ENCODE data around the gene STAU1. TPM values are rescaled to one million over a fixed set of nuclear protein-coding genes. Genes with fewer than 3 reads are reported as not detected.
A peak's percentile ranks its signal among the peaks of the same experiment; 100 is the strongest.
"Not testable (repeated sequence)": the region's sequence is repeated elsewhere in the genome, so short reads cannot be mapped to it uniquely, and the experiment has no call there.

Gene STAU1, protein sequence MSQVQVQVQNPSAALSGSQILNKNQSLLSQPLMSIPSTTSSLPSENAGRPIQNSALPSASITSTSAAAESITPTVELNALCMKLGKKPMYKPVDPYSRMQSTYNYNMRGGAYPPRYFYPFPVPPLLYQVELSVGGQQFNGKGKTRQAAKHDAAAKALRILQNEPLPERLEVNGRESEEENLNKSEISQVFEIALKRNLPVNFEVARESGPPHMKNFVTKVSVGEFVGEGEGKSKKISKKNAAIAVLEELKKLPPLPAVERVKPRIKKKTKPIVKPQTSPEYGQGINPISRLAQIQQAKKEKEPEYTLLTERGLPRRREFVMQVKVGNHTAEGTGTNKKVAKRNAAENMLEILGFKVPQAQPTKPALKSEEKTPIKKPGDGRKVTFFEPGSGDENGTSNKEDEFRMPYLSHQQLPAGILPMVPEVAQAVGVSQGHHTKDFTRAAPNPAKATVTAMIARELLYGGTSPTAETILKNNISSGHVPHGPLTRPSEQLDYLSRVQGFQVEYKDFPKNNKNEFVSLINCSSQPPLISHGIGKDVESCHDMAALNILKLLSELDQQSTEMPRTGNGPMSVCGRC
- total RNA-seq (ENCODE audit: insufficient read depth, low replicate concordance): 36.1 TPM

GRCh38 chr20:49187851-49188641 lies at the start of gene STAU1:
Gene STAU1 (minus strand): TSS chr20:49188334. CDS start chr20:49166201, 22,133 bp downstream.
- DNase-seq (ENCODE audit: low spot score): peak; percentile 97

GRCh38 chr20:49237531-49237930 lies 49.4 kb upstream of the STAU1 start:
- DNase-seq (ENCODE audit: low spot score): no peak

- DNase-seq (ENCODE audit: low spot score): no peak
Measured at GRCh38 chr20:49236301-49236700, 48.2 kb upstream of the STAU1 start.

GRCh38 chr20:49234831-49235230 lies 46.7 kb upstream of the STAU1 start:
- DNase-seq (ENCODE audit: low spot score): no peak

DNA sequence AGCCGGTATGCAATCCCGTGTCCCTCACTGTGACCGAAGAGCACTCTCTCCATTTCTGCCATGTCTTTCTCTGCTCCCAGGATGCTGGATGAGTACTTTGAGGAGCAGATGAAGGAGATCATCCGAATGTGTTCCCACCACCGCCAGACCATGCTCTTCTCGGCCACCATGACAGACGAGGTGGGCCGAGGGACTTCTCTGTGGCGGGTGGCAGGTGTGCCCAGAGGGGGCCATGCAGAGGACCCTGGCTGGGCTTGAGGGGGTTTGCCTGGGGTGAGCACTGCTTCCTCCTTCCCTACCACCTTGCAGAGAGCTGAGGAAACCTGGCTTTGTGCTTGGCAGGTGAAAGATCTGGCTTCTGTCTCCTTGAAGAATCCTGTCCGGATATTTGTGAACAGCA lies 45.1 kb upstream of the STAU1 start:
- DNase-seq (ENCODE audit: low spot score): no peak

DNA sequence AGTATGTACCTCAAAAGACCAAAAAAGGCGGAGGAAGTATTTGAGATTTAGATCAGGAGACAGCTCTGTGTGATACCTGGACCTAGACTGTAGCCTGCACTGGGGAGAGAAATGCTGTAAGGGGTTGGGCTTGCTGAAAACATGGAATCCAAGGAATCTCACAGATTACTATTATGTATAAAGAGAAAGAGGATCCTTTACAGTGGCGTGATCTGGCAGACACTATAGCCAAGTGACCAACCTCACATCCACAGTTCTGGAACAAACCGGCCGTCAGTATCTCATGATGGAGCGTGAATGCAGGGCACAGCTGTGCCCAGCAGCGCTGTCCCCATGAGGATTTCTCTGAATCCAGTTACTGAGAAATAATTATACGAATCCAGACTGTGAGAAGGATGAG lies 43.3 kb upstream of the STAU1 start:
- no peak for DNase-seq (ENCODE audit: low spot score)

DNA sequence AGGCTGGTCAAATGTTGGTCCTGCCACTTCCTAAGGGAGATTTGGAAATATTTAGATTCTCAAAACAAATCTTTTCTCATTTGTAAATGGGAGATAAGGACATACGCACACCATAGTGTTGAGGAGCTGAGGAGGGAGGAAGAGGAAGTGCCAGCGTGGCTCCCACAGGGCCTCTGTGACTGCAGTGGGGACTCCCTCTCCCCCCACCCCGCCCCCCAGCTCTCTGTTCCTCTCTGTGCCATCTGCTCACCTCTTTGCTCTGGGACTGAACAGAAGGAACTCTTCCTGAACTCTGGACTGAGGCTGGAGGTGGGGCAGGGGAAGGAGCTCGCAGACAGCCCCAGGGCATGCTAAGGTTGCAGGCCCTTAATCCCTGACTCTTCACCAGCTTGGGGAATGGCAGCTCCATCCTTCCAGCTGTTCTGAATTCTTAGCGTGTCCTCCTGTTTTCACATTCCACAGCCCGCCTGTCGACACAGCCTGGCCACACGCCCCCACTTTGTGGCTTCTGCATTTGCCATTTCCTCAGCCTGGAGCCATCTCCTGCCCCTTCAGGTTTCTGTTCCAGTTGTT lies 42.5 kb upstream of the STAU1 start:
- peak; percentile 11 for DNase-seq (ENCODE audit: low spot score)

GRCh38 chr20:49230021-49230420 lies 41.9 kb upstream of the STAU1 start:
- no peak for DNase-seq (ENCODE audit: low spot score)

- DNase-seq (ENCODE audit: low spot score): no peak
Measured at GRCh38 chr20:49229381-49229780, 41.2 kb upstream of the STAU1 start.

DNA sequence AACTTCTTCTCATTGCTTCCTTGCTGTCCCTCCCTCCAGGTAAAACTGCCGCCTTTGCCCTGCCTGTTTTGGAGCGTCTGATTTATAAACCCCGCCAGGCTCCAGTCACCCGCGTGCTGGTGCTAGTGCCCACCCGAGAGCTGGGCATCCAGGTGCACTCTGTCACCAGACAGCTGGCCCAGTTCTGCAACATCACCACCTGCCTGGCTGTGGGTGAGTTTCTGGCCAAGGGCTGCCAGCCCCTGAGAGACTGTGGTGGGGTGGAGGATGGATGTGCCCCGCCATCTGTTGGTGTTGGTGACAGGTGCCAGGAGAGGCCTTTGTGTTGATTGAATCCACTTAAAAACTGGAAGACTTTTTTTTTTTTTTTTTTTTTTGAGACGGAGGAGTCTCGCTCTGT lies 40.5 kb upstream of the STAU1 start:
- DNase-seq (ENCODE audit: low spot score): no peak

GRCh38 chr20:49225896-49226295 lies 37.8 kb upstream of the STAU1 start:
- no peak for DNase-seq (ENCODE audit: low spot score)

DNA sequence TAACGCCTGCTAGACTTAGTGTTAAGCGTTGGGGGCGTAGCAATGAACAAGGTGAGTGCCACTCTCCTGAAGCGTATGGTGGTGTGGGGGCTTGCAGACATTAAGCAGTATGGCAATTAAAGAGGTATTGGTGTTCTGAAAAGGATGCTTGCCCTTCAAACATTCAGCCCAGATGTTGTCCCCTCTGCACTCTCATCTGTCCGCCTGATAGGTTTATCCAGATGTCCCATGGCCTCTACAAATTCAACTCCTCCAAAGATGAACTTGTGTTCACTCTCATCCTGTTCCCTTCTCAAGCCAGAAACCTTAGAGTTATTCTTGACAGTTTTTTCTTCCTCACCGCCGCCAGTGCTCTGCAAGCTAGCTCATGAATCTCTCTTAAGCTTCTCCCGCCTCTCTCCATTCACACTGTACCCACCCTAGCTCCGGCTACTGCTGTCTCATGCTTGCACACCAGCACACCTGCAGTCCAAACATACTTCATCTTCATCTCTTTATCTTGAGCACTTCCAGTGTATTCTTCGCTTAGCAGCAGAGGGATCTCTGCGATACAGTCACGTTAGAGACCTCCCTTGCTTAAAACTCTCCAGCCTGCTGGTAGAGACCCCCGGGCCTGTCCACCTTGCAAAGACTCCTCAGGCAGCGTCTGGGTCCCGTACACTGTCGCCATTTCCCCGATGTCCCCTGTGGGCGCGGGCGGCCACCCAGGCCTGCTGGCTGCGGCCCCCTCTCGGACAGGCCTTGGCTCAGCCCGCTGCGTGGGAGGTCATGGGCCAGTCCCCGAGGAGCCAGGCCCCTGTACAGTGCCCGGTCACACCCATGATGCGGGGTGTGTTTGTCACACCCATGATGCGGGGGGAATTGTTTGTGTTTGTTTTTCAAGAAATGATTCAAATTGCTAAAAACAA lies 32.0 kb upstream of the STAU1 start:
- no peak for DNase-seq (ENCODE audit: low spot score)

DNA sequence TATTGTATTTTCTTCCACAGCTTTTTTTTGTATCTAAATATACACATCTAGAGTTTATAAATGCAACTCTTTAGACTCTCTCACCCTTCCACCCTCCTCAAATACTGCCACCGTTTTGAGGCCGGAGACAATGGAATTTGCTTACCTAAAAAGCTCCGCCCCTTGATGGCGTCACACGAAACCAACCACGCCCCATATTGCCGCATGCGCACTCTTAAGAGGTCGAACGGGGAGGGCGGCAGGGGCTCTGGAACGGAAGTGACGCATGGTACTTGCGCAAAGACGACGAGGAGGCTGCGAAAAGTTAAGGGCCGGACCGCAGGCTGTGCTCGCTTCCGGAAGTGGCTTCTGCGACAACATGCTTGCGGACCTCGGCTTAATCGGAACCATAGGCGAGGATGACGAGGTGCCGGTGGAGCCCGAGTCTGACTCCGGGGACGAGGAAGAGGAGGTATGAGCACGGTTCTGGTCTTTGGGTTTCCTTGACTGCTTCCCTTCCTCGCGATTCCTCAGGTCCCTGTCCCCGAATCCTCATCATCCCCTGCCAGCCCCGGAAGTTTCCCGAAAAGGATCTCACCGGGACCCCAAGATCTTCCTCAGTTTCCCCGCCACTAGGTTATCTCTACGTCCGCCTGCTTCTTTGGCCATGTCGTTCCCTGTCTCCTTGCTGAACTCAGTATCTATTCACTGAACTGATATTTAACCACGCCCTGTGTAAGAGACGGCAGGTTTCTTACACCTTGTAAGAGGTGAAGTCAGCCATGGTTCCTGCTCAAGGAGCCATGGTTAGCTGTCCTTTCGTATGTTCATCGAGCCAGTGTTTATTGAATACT lies 31.2 kb upstream of the STAU1 start, which contains the start of gene DDX27:
Gene DDX27, plus strand, starts transcription at position 326 of the 833 bp plus-strand sequence. Its CDS starts 33 bp downstream, at position 359.
- peak; percentile 99 for DNase-seq (ENCODE audit: low spot score)

DNA sequence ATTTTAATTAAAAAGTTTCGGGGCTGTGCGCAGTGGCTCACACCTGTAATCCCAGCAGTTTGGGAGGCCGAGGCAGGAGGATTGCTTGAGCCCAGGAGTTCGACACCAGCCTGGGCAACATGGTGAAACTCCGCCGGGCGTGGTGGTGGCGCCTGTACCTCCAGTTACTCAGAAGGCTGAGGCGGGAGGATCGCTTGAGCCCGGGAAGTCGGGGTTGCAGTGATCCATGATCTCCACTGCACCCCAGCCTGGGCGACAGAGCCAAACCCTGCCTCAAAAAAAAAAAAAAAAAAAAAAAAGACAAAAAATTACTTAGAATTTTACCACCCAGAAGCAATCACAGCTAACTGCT lies 30.6 kb upstream of the STAU1 start:
- not testable (repeated sequence) for DNase-seq (ENCODE audit: low spot score)

DNA sequence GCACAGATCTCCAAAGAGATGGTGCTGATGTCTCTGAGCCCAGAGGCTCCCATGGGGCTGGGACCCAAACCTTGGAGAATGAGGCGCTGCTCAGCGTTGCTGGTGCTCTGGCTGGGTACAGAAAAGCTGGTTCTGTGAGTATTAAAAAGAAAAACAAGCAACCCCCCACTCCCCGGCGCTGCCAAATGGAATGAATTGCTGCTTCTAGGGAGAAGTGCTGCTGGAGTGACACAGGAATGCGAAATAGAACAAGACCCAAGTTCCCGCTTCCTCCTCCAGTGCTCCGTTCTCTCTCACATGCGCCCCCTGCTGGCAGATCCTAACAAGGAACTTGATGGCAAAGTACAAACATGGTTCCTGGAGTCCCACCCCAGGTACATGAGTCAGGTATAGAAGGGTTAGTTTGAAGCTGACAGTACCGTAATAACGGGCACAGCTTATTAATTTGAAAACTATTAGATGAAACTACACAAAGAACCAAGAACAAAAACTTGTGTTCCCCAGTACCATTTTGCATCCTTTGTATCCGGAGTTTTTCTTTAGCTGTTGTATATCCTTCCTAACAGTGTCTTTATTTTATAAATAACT lies 29.0 kb upstream of the STAU1 start:
- peak; percentile 94 for DNase-seq (ENCODE audit: low spot score)

GRCh38 chr20:49215232-49215631 lies 27.1 kb upstream of the STAU1 start:
- DNase-seq (ENCODE audit: low spot score): no peak

DNA sequence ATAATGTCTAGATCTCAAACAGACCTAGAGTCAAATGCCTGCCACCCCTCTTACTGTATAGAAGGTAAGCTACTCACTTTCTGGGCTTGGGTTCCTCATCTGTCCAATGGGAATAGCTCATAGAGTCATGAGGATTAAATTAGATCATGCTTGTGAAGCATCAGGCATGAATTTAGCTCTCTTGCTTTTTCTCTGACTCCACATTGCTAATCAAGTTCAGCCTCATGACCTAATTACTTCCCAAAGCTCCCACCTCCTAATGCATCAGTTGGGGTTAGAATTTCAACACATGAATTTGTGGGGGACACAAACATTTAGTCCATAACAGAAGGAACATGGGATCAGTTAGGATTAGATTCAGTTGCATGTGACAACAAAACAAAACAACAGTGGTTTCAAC lies 26.4 kb upstream of the STAU1 start:
- DNase-seq (ENCODE audit: low spot score): no peak

GRCh38 chr20:49210757-49211110 lies 22.6 kb upstream of the STAU1 start:
- DNase-seq (ENCODE audit: low spot score): no peak

- DNase-seq (ENCODE audit: low spot score): no peak
Measured at GRCh38 chr20:49210101-49210756, 22.1 kb upstream of the STAU1 start.
